A673 (cell line): Measurements from ENCODE around the gene UBALD2. TPM values are rescaled to one million over a fixed set of nuclear protein-coding genes. Genes with fewer than 3 reads are reported as not detected.

Experiments used
- BruUV-seq: library from RNA; stranded (reverse); fragments of 400-500 nt; replicated peaks from 2 replicates; lab custom pipeline; 2021; lab: Mats Ljungman, UMichigan
- CTCF ChIA-PET: fragments of 300-600 bp; sonication (Branson Sonifier 250); formaldehyde crosslinking; loops from one replicate; lab custom pipeline; 2022; ENCODE audit warnings: antibody characterized with exemption; lab: Charles Lee
- POLR2A ChIA-PET: fragments of 300-600 bp; sonication (Branson Sonifier 250); formaldehyde crosslinking; loops from one replicate; lab custom pipeline; 2022; ENCODE audit warnings: antibody characterized with exemption; ENCODE audit not compliant: low non-redundant PET; lab: Charles Lee
- DNase-seq: peaks from one replicate; pipeline ENCODE4 v3.0.0-alpha.2; 2015; ENCODE audit warnings: low spot score
- H3K27ac ChIP-seq: fragments of 200-600 bp; sonication (generic); 2 replicates; pipeline ENCODE4 v1.5.1; 2016; ENCODE audit warnings: mixed run types, low read depth, mild to moderate bottlenecking, mixed read lengths, antibody characterized with exemption, low read length; ENCODE audit not compliant: poor library complexity, severe bottlenecking
- H3K27me3 ChIP-seq: fragments of 200-600 bp; sonication (generic); replicated peaks from 2 replicates; pipeline ENCODE4 v1.6.1; 2017; ENCODE audit warnings: mixed run types, low read depth, mild to moderate bottlenecking, mixed read lengths, antibody characterized with exemption, low read length; ENCODE audit not compliant: insufficient read depth, poor library complexity
- H3K36me3 ChIP-seq: fragments of 200-600 bp; sonication (generic); 2 replicates; pipeline ENCODE4 v1.6.1; 2016; ENCODE audit warnings: mixed run types, mild to moderate bottlenecking, mixed read lengths, antibody characterized with exemption, low read length; ENCODE audit not compliant: insufficient read depth, poor library complexity, severe bottlenecking
- H3K4me1 ChIP-seq: fragments of 200-600 bp; sonication (generic); 2 replicates; pipeline ENCODE4 v1.6.1; 2017; ENCODE audit warnings: mixed run types, mild to moderate bottlenecking, mixed read lengths, antibody characterized with exemption, low read length; ENCODE audit not compliant: insufficient read depth, poor library complexity, severe bottlenecking
- H3K4me3 ChIP-seq: fragments of 200-600 bp; sonication (generic); 2 replicates; pipeline ENCODE4 v1.5.1; 2016; ENCODE audit warnings: low read depth, mixed run types, mild to moderate bottlenecking, mixed read lengths, low read length; ENCODE audit not compliant: poor library complexity, severe bottlenecking
- H3K9me3 ChIP-seq: fragments of 200-600 bp; sonication (generic); 2 replicates; pipeline ENCODE4 v1.6.1; 2016; ENCODE audit warnings: mixed run types, low read depth, mild to moderate bottlenecking, mixed read lengths, antibody characterized with exemption, low read length; ENCODE audit not compliant: poor library complexity, severe bottlenecking
- CTCF ChIP-seq: fragments of 300-800, 200-600 bp; sonication (generic); conservative IDR thresholded peaks from 2 replicates; pipeline ENCODE4 v1.5.1; 2017; ENCODE audit warnings: low read depth, mild to moderate bottlenecking, antibody characterized with exemption, low read length, moderate library complexity, mixed read lengths
- EZH2 ChIP-seq: fragments of 200-600 bp; sonication (generic); IDR thresholded peaks from 2 replicates; pipeline ENCODE4 v1.6.1; 2017; ENCODE audit warnings: borderline replicate concordance, low read depth, mild to moderate bottlenecking, mixed read lengths, antibody characterized with exemption, low read length; ENCODE audit not compliant: poor library complexity, severe bottlenecking
- intact Hi-C: fragments of 100-400 bp; cut with micrococcal nuclease; formaldehyde crosslinking; loops from one replicate; pipeline ENCODE4 v1.10.0; 2022; ENCODE audit not compliant: unreplicated experiment
- total RNA-seq: library from RNA; stranded (reverse); gene quantifications from 2 replicates; pipeline ENCODE4 v1.2.3, GENCODE V29; 2021

UBALD2 gene
- total RNA-seq, 1 experiment from 2014 or later: 46.5 TPM

DNA sequence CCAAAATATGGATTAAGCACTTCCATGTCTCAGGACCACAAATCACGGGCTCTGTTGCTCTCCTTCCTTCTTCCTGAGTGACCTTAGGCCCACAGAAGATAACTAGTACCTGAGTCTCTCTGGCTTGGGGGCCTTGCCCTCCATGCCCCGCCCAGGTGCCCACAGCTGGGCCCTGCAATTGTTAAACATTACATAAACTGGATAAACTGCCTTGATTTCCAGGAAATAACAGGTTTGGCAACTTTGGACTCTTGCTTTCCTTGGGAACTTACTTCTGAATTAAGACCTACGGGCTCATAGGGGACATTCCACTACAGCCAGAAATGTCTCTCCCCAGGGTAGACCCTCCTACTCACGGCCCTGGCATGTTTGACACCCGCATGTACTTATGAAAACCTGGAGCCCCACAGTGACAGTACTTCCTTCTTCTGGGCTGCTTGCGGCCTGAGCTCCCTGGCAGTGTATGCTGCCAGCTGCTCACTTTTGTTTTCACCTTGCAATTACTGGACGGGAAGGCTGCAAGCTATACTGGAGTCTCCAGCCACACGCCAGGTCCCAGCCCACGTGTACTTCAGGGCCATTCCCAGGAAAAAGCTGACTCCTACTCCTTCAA is 2.3 kb upstream of the UBALD2 start:
- intact Hi-C loops: no loop called here
- CTCF ChIA-PET: no interaction called here

GRCh38 chr17:76263896-76264295 is 1.3 kb upstream of the UBALD2 start:
- no peaks in the 10 kb centered on the region for H3K9me3 ChIP-seq
- ChIA-PET POLR2A (interaction anchor here (1.0 kb wide), 1 partner anchor 25 kb away, joined by 5 read pairs; no protein-coding TSS in a partner anchor), CTCF (interaction anchor here (1.3 kb wide), 1 partner anchor 16 kb away, joined by 6 read pairs; no protein-coding TSS in a partner anchor)
- no peak for DNase-seq
- intact Hi-C loops: no loop called here
- H3K27me3 ChIP-seq: no peaks in the 10 kb centered on the region
- H3K36me3 ChIP-seq: peaks cover 4% of the 10 kb centered on the region
- peak overlapping the region; percentile 66 for H3K27ac ChIP-seq
- H3K4me3 ChIP-seq: peak overlapping the region; percentile 36
- H3K4me1 ChIP-seq: peaks cover 26% of the 10 kb centered on the region
- no TSS peak for BruUV-seq
- no peak for TF ChIP-seq EZH2

More for the DNA sequence above, 2.3 kb upstream of the UBALD2 start:
- Histone ChIP-seq H3K27me3 (no peaks in the 10 kb centered on the region), H3K4me3 (no peak overlapping the region), H3K9me3 (no peaks in the 10 kb centered on the region), H3K4me1 (peaks cover 16% of the 10 kb centered on the region), H3K27ac (no peak overlapping the region), H3K36me3 (peaks cover 4% of the 10 kb centered on the region)
- POLR2A ChIA-PET: no interaction called here
- no TSS peak for BruUV-seq
- TF ChIP-seq CTCF (no peak), EZH2 (no peak)
- no peak for DNase-seq

DNA sequence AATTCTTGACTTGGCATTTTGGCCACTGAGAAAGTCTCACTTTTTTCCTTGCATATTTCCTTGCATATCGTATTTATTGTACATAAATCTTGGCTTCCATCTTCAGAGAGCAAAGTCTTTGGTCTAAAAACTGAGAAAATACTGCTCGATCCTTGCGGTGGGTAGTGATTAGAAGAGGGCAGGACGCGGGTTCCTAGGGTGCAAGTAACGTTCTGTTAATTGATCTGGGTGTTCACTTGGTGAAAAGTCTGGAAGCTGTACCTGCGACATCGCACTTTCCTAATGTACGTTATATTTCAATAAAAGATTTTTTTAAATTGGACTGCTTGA is 758 bp upstream of the UBALD2 start:
- CTCF ChIA-PET: interaction anchor here (1.3 kb wide), 1 partner anchor 15 kb away, joined by 6 read pairs; no protein-coding TSS in a partner anchor
- Histone ChIP-seq H3K27me3 (no peaks in the 10 kb centered on the region), H3K4me1 (peaks cover 31% of the 10 kb centered on the region), H3K27ac (peak overlapping the region; percentile 66), H3K9me3 (no peaks in the 10 kb centered on the region), H3K4me3 (peak overlapping the region; percentile 36), H3K36me3 (peaks cover 4% of the 10 kb centered on the region)
- TSS peak; percentile 84 for BruUV-seq
- DNase-seq: no peak
- intact Hi-C loops: no loop called here
- POLR2A ChIA-PET: interaction anchor here (0.6 to 1.0 kb wide), 2 partner anchors 13 to 26 kb away, joined by 3 to 5 read pairs; no protein-coding TSS in a partner anchor
- no peak for TF ChIP-seq CTCF
- TF ChIP-seq EZH2: no peak
